GM19438 (cell line): ENCODE measurements around the gene CERS3.

Experiments
- ATAC-seq: cut with Tn5 transposase; IDR thresholded peaks from one replicate; pipeline ENCODE4 v1.9.1; 2021; ENCODE audit warnings: low read depth; ENCODE audit not compliant: unreplicated experiment

CERS3 gene

GRCh38 chr15:100531204-100531603 is 2.5 kb upstream of the CERS3 start:
- no peak for ATAC-seq

DNA sequence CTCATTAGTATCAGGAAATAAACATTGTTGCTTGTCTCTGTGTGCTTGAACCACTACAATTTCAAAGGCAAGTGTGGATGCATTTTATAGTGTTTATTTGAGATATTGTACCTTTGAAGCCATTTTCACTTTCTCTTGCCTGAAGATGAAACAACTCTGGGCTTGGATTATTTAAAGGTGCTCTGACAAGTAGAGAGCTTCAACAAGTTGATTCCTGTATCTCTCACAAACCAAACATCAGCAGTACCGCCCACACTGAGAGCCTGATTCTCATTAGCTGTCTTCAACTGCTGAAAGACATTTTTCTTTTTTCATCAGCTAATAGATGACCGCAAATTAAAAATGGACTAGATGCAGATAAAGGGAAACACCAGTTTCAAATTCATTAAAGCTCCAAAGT is 806 bp upstream of the CERS3 start:
- ATAC-seq, result no peak

GRCh38 chr15:100526027-100526481 is 2.7 kb downstream of the CERS3 start:
- ATAC-seq, result no peak

- no peak for ATAC-seq
These were observed 3.3 kb downstream of the CERS3 start for GRCh38 chr15:100525436-100525835.

DNA sequence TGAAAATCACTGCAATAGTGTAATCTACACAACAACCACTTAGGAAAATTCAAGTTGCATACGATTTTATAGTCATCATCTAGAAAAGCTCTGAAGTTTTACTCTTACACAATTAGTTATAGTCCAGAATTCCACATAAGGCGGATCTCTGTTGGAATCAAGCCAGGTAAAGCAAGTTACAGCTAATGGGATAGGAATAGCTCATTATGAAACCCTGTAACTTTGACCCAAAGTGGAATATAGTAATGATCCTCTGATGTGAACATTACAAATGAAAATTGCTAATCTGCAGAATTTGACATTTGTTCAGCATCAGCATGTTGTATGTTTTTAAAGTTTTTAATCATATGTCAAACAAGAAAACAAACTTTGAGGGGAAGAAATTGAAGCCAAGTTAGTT is 4.4 kb downstream of the CERS3 start:
- no peak for ATAC-seq

GRCh38 chr15:100521907-100522306 is 6.8 kb downstream of the CERS3 start:
- ATAC-seq, result no peak

- no peak for ATAC-seq
These were observed 8.4 kb downstream of the CERS3 start for GRCh38 chr15:100520132-100520921.

GRCh38 chr15:100517846-100518245 is 10.9 kb downstream of the CERS3 start:
- ATAC-seq, result no peak

- no peak for ATAC-seq
These were observed 11.9 kb downstream of the CERS3 start for GRCh38 chr15:100516643-100517512.

GRCh38 chr15:100515758-100516157 is 13.0 kb downstream of the CERS3 start:
- ATAC-seq, result no peak

DNA sequence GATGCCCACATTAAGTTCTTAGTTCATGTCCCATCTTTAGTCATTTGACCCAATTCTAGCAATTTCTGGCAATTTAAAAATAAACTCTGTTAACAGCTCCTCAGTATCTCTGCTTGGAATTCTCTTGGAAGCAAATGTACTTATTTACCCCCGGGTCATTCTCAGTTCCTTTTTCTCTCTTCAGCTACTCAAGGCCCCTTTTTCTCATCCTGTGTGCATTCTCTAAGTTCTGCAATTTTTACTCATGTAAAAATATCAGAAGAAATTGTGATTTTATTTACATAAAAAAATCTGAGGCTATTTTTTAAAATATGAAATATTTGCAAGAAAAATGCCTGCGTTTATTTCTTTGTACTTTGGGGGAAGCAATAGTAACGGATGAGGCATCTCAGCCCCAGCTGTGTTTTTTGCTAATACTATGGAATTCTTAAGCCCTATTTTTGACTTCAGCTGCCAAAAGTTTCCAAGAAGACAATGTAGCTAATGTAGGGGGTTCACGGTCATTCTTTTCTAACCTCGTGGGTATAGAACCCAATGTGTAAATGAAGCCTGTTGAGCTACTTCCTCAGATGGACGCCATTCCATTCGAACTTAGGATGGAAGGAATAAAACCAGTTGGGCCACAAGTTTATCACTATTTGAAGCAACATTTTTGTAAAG is 20.0 kb downstream of the CERS3 start:
- no peak for ATAC-seq

DNA sequence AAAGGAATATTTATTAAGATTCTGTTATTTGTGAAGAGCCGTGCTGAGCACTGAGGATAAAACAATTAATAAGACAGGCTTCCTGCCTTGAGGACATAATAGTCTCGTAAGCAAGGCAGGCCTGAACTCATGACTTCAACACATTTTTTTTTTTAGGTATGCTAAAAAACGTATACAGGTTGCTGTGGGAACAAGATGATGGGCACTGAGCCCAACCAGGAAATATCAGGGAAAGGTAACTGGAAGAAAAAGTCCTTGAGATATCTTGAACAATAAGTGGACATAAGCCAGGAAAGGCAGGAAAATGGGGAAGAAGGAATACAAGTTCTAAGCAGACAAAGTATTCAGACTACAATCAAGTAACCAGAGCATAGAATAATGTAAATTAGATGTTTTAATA is 26.1 kb downstream of the CERS3 start:
- ATAC-seq, result no peak

DNA sequence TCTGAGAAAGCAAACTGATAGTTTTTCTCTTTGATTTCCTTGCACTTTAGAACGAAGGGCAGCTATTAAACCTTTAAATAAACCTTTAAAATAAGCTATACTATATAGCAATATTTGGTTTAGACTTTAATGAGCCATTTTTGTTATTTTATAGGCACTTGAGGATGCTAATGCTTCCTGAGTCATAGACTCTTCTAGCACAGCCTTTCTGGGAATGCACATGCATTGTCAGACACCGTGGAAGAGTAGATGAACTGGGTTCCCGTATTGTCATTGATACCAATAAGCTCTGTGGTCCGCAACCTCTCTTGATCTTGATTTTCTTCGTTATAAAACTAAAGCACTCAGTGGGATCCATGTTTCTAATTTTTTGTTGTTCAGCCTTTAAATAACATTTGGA is 27.6 kb downstream of the CERS3 start:
- no peak for ATAC-seq

DNA sequence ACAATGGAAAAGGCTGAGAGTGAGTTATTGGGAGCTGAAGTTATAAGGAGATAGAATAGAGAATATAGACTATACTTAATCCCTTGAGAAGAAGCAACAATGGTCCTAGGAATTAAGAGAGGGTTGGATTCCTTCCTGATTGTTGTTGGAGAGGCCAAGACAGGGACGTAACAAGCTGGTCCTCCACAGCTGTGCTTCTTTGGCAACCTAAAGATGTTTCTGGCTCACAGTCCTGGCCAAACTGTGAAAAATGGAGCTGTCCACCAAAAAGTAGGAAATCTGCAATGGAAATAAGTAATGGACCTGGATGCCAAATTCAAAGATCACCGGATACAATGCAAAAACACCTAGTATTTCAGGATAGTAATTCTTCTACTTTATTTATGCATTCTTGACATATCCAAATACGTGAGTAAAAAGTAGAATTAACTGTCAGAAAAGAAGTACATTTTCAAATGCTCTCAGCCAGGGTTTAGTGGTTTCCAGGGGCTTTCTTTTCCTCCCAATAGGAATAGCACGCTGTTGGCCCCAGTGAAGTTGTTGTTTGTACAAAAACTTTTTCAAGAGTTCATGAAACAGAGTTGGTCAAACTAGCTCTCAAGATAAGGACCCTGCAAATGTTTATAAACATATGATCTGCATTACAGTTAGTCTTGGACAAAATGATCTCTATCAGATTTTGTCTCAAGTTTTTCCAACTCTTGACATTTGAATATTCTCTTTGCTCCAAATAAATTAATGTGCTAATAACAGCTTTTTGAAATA is 28.3 kb downstream of the CERS3 start:
- ATAC-seq, result no peak

- no peak for ATAC-seq
These were observed 32.9 kb downstream of the CERS3 start for GRCh38 chr15:100495861-100496260.

DNA sequence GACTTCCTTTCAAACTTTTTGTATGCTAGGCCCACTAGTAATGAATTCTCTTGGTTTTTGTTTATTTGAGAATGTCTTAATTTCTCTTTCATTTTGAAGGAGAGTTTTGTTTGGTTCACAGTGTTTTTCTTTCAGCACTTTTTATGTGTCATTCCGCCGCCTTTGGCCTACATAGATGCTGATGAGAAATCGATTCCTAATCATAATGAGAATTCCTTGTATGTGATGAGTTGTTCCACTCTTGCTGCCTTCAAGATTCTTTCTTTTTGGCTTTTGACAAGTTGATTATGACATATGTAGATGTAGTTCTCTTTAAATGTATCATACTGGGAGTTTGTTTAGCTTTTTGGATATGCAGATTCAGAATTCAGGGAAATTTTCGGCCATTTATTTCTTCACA is 35.5 kb downstream of the CERS3 start:
- ATAC-seq, result no peak

DNA sequence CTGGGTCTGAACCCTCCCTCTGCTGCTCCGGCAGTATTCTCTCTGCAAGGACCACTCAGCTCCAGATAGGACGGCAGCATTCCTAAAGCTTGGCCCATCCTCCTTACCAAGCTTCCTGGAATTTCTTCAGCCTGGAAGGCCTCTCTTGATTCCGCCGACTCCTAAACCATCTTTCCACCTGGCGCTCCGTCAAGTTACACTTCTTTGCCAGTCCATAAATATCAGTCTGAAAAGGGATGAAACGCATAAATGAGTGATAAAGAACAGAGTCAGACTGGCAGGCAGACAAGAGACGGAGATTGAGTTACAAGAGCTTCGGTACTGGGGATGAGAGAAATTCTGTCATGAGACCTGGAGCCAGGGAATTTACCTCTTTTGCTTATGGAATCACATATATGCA is 44.3 kb downstream of the CERS3 start:
- no peak for ATAC-seq

- ATAC-seq, result no peak
These were observed 45.4 kb downstream of the CERS3 start for GRCh38 chr15:100483370-100483769.

- ATAC-seq, result no peak
These were observed 51.9 kb downstream of the CERS3 start for GRCh38 chr15:100476805-100477204.

DNA sequence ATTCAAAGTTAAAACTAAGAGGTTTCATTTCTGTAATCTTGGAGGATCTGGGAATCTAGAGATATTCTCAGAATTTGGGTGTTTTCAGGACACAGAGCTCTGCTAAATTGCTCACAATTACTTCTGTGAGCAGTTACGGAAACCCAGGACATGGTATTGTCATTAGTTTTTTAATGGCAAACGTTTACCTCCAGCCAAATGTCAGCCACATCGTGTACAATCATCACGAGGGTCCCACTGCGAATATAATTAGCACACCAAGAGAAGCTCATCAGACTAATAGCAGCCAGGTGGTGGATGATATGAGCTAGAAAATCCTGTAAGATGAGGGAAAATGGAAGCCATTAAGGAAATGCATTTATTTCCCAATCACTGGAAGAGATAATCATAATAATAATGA is 56.0 kb downstream of the CERS3 start:
- no peak for ATAC-seq
